BLaER1 (cell line): ENCODE results near the gene CAB39L.

Experiments used
- H3K27ac ChIP-seq: shearing (Covaris generic); formaldehyde crosslinking; 2 replicates; pipeline ENCODE4 v1.8.1; 2022
- H3K27me3 ChIP-seq: shearing (Covaris generic); formaldehyde crosslinking; 2 replicates; pipeline ENCODE4 v1.8.1; 2022
- H3K36me3 ChIP-seq: shearing (Covaris generic); formaldehyde crosslinking; 2 replicates; pipeline ENCODE4 v1.8.1; 2022
- H3K4me1 ChIP-seq: shearing (Covaris generic); formaldehyde crosslinking; 2 replicates; pipeline ENCODE4 v1.8.1; 2022
- H3K4me2 ChIP-seq: shearing (Covaris generic); formaldehyde crosslinking; 2 replicates; pipeline ENCODE4 v1.8.1; 2022
- H3K4me3 ChIP-seq: shearing (Covaris generic); formaldehyde crosslinking; 2 replicates; pipeline ENCODE4 v1.8.1; 2022
- H3K9ac ChIP-seq: shearing (Covaris generic); formaldehyde crosslinking; 2 replicates; pipeline ENCODE4 v1.8.1; 2022
- H3K9me3 ChIP-seq: shearing (Covaris generic); formaldehyde crosslinking; 2 replicates; pipeline ENCODE4 v1.8.1; 2022
- H4K20me1 ChIP-seq: shearing (Covaris generic); formaldehyde crosslinking; 2 replicates; pipeline ENCODE4 v1.8.1; 2022
- Cebpa-rat ChIP-seq: shearing (Covaris generic); IDR thresholded peaks from 2 replicates; pipeline ENCODE4 v1.8.1; 2022

Gene CAB39L

DNA sequence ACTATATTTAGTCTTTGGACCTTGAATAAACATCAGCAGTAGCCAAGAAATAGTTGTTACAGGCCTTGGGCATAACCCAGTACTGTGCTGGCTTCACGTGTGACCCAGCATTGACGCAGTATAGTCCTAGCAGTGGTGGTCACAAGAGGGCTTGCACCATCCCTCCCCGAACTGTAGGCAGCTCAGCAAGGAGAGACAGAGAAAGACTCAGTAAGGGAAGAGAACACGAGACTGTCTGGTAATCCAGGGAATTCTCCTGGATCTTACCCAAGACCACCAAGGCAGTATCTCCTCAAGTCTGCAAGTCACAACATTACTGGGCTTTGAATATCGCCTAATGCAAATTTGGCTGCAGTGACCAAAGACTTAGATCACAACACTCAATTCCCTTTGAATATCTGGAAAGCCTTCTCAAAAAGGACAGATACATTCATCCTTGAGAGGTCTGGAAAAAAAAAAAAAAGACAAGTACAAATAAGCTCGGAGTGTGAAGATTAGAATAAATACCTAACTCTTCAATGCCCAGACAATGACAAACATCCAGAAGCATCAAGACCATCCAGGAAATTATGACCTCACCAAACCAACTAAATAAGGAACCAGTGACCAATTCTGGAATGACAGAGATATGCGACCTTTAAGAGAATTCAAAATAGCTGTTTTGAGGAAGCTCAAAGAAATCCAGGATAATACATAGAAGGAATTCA is 39.7 kb downstream of the CAB39L start:
- Histone ChIP-seq H4K20me1 (no peaks in the 10 kb centered on the region), H3K4me3 (no peak overlapping the region), H3K36me3 (0 out of 2 replicates have a peak, but pooled peaks cover 6% of the 10 kb centered on the region), H3K9me3 (peaks cover 17% of the 10 kb centered on the region), H3K27me3 (no peaks in the 10 kb centered on the region), H3K27ac (no peak overlapping the region), H3K4me2 (no peak overlapping the region), H3K4me1 (no peaks in the 10 kb centered on the region), H3K9ac (no peak overlapping the region)
- TF ChIP-seq Cebpa-rat, result no peak

DNA sequence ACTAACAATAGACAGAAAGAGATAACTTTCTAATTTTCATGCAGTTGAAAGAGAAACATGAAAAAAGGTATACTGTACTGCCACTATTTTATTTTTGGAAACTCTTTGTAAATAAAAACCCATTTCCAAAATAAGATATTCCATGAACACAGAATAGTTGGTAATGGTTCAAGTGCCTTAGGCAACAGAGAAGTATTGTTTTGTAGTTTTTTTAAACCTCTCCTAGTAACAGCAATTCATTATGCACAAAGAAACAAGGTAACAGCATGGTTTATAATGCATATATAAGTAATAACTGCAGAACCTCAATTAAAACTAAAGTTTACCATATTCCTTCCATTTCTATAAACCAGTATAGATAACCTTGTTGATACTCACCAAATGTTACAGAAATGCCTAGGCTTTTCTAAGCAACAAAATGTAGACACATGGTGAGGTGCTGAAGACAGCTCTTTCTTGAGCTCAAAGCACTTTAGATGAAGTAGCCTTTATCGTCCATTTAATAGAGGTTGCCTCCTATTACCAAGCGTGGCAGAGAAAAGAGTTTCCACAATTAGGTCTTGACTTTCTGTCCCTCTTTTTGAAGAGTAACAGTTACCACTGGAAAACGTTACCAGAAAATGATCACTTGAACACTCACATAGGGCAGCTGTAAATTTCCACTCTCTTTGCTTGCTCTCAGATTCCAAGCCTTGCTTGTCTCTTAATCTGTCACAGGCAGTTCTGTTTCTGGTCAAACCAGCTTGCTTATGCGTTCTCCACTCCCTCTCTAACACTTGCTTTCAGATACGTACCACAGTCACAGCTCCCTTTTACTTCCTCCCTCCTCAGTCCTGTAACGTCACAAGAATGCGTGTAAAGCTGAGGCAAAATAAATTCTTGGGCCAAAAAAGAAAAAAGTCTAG is 42.9 kb downstream of the CAB39L start:
- Histone ChIP-seq H4K20me1 (no peaks in the 10 kb centered on the region), H3K9me3 (peaks cover 17% of the 10 kb centered on the region), H3K36me3 (0 out of 2 replicates have a peak, but pooled peaks cover 6% of the 10 kb centered on the region), H3K4me1 (no peaks in the 10 kb centered on the region), H3K4me2 (no peak overlapping the region), H3K9ac (no peak overlapping the region), H3K27me3 (no peaks in the 10 kb centered on the region), H3K4me3 (no peak overlapping the region), H3K27ac (no peak overlapping the region)
- TF ChIP-seq Cebpa-rat, result no peak

DNA sequence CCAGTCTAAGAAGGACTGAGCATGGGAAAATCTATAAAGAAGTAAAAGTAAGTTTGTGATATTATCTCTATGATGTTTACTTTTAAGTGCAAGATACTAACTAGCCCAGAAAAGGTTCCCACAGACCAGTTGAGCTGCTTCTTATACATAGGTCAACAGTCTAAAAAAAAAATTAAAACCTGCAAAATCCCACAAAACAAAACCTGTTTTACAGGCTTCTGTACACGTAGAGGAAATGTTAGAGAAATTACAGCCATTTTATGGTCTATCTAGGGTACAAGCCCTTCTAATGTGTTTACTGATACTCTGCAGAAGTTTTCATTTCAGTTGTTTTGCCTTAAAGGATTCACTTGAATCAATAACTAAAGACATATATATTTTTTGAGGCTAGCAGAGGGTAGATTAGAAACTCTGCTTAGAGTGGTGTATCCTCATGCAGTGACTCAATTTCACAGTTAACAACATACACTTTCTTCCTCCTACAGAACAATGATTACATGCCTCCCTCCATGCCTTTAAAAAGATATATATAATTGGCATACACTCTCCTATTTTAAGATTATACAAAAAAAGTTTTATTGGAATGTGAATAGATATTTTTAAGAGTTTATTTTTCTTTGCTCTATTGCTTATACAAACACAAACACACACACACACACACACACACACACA is 43.9 kb downstream of the CAB39L start:
- Histone ChIP-seq H3K4me3 (no peak overlapping the region), H3K4me2 (no peak overlapping the region), H3K4me1 (no peaks in the 10 kb centered on the region), H3K9ac (no peak overlapping the region), H3K27ac (no peak overlapping the region), H3K27me3 (no peaks in the 10 kb centered on the region), H3K36me3 (0 out of 2 replicates have a peak, but pooled peaks cover 6% of the 10 kb centered on the region), H4K20me1 (no peaks in the 10 kb centered on the region), H3K9me3 (peaks cover 11% of the 10 kb centered on the region)
- TF ChIP-seq Cebpa-rat, result no peak

DNA sequence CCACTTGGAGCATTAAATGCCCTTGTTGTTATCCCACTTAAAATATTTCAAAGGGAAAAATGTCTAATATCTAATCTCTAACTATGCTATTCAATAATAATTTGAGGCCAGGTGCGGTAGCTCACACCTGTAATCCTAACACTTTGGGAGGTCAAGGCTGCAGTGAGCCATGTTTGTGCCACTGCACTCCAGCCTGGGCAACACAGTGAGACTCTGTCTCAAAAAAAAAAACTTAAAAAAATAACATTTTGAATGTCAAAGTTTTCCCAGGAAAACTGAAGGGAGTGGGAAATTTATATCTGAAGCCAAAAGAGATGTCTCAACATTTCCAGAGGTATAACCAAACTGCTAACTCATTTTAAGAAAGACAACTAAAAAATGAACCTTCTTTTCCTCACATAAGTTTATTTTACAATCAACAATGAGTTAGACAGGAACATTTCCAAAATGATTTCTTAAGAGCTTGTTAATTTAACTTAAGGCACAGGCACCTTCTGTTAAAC is 47.9 kb downstream of the CAB39L start:
- Histone ChIP-seq H3K36me3 (no peaks in the 10 kb centered on the region), H3K9ac (no peak overlapping the region), H3K4me3 (no peak overlapping the region), H3K9me3 (no peaks in the 10 kb centered on the region), H3K27ac (no peak overlapping the region), H3K4me2 (no peak overlapping the region), H4K20me1 (no peaks in the 10 kb centered on the region), H3K27me3 (no peaks in the 10 kb centered on the region), H3K4me1 (no peaks in the 10 kb centered on the region)
- no peak for TF ChIP-seq Cebpa-rat

DNA sequence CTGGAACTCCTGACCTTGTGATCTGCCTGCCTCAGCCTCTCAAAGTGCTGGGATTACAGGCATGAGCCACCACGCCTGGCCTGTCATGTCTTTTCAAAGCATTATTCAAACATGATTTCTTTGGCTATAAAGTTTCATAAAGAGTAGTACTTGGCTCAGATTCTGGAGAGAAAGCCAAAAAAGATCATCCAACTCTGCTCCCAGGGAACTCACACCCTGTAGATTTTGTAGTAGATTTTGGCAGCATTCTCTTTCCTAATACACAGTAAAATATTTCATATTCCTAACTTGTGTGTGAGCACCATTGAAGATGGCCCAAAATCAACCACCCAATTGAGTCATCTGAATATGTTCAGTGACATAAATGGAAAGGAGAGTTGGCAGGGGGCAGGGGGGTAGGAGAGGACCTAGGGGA is 48.4 kb downstream of the CAB39L start:
- no peak for TF ChIP-seq Cebpa-rat
- no peak overlapping the region for H3K9ac ChIP-seq
- H3K4me2 ChIP-seq, result no peak overlapping the region
- H3K4me1 ChIP-seq, result no peaks in the 10 kb centered on the region
- no peaks in the 10 kb centered on the region for H3K27me3 ChIP-seq
- no peak overlapping the region for H3K27ac ChIP-seq
- H3K9me3 ChIP-seq, result no peaks in the 10 kb centered on the region
- H3K4me3 ChIP-seq, result no peak overlapping the region
- H4K20me1 ChIP-seq, result no peaks in the 10 kb centered on the region
- no peaks in the 10 kb centered on the region for H3K36me3 ChIP-seq

DNA sequence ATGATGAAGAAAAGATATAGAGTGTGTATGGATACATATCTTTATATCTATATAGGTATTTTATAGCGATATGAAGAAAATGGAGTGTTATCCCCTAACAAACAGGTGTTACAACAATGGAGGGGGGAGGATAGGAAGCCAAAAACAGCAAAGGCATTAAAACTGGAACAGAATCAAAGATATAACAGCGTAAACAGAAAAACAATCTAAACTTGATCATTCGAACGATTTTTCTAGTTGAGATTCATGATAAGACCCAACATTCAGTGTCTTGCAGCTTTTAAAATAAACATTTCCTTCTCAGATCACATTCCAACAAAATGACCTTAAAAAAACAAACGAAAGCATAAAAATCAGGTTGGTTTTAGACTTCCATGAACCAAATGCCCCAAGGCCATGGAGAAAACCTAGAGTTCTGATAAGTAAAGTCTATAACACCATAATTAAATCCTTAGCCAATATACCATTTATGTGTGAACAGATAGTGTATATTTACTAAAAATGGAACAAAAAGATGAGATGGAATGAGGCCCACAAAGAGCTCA is 55.7 kb downstream of the CAB39L start:
- no peak for TF ChIP-seq Cebpa-rat
- peaks cover 20% of the 10 kb centered on the region for H3K9me3 ChIP-seq
- no peak overlapping the region for H3K27ac ChIP-seq
- no peak overlapping the region for H3K4me3 ChIP-seq
- no peaks in the 10 kb centered on the region for H3K36me3 ChIP-seq
- no peak overlapping the region for H3K4me2 ChIP-seq
- H3K27me3 ChIP-seq, result no peaks in the 10 kb centered on the region
- H3K9ac ChIP-seq, result no peak overlapping the region
- H3K4me1 ChIP-seq, result no peaks in the 10 kb centered on the region
- H4K20me1 ChIP-seq, result no peaks in the 10 kb centered on the region

DNA sequence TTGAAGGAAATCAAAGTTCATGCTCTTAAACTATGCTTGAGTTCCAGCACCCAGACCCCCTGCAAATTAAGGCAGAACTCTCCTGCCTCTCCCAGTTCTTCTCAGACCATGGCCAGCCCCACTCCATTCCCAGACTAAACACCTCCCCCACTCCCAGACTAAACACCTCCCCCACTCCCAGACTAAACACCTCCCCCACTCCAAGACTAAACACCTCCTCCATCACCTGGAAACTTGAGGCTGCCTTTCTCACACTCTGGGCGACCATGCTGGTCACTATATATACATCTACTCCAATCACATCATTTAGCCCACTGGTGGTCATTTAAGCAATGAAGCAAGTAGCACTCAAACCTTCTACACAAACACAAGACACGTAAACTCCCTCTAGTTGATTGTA is 57.2 kb downstream of the CAB39L start:
- Histone ChIP-seq H3K9me3 (peaks cover 20% of the 10 kb centered on the region), H3K36me3 (no peaks in the 10 kb centered on the region), H3K4me2 (no peak overlapping the region), H4K20me1 (no peaks in the 10 kb centered on the region), H3K9ac (no peak overlapping the region), H3K4me3 (no peak overlapping the region), H3K4me1 (no peaks in the 10 kb centered on the region), H3K27ac (no peak overlapping the region), H3K27me3 (no peaks in the 10 kb centered on the region)
- TF ChIP-seq Cebpa-rat, result no peak

DNA sequence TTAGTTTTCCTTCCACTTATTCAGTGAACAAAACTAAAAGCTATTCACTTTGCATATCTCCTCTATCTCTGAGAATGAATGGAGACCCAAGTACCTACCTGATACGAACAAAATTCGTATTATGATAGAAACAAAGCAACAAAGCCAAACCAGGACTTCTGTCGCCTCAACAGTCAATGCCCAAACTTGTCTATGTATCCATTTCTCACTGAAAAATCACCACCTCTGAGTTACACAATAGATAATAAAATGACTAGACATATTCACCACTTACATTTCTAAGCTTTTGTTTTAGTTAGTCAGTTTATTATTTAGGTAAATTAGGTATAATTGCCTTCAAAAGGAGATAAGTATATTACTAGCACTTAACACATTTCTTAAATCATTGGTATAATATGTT is 67.7 kb downstream of the CAB39L start:
- no peak overlapping the region for H3K9ac ChIP-seq
- H3K4me1 ChIP-seq, result peaks cover 27% of the 10 kb centered on the region
- no peak for TF ChIP-seq Cebpa-rat

DNA sequence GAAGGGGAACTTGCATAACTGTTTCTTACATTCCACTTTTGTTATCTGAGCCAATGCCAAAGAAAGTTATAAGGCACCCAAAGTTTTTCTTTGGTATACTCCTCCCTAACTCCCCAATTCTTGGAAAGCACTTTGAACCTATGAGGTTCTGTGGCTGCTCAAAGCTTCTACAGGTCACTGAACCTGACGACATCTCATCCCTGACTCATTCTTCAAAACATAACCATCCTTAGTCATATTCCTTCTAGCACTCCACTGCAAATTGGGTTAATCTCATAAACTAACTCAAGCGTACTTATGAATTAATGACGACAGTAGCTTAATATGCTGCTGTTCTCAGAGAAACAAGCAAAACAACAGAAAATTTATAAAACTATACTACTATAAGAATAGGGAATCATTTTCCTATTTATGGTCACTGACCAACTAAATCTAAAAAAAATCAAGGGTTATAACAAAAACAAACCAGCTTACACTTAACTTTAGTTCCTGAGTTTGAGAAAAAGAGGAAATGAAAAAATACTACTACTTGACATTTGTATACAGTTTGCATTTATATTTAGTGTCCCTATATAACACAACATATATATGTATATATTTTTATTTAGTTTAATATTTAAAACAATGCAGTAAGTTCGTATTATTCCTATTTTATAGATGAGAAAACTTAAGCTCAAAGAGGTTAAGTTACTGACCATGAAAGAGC is 69.1 kb downstream of the CAB39L start:
- no peak overlapping the region for H3K27ac ChIP-seq
- no peak overlapping the region for H3K4me3 ChIP-seq
- H3K4me1 ChIP-seq, result peaks cover 27% of the 10 kb centered on the region
- H3K9me3 ChIP-seq, result no peaks in the 10 kb centered on the region
- no peaks in the 10 kb centered on the region for H3K27me3 ChIP-seq
- H4K20me1 ChIP-seq, result no peaks in the 10 kb centered on the region
- TF ChIP-seq Cebpa-rat, result no peak
- H3K36me3 ChIP-seq, result no peaks in the 10 kb centered on the region
- no peak overlapping the region for H3K4me2 ChIP-seq
- H3K9ac ChIP-seq, result no peak overlapping the region

More for the DNA sequence above, 67.7 kb downstream of the CAB39L start:
- Histone ChIP-seq H3K4me3 (no peak overlapping the region), H3K9me3 (no peaks in the 10 kb centered on the region), H3K27ac (no peak overlapping the region), H3K4me2 (no peak overlapping the region), H3K36me3 (no peaks in the 10 kb centered on the region), H3K27me3 (no peaks in the 10 kb centered on the region), H4K20me1 (no peaks in the 10 kb centered on the region)
